GM19240 (cell line): ENCODE results near the gene CCDC120.

Experiments
- DNase-seq: peaks from one replicate; pipeline ENCODE4 v3.0.0; 2011; ENCODE audit warnings: low spot score; ENCODE audit not compliant: insufficient read length

CCDC120 gene

GRCh38 chrX:49101629-49101984 lies 42.8 kb downstream of the CCDC120 start:
- no peak for DNase-seq

- no peak for DNase-seq
Observed at GRCh38 chrX:49102190-49102589, 43.4 kb downstream of the CCDC120 start.

- no peak for DNase-seq
Observed at GRCh38 chrX:49103637-49104036, 44.8 kb downstream of the CCDC120 start.

GRCh38 chrX:49106296-49106695 lies 47.5 kb downstream of the CCDC120 start:
- no peak for DNase-seq

GRCh38 chrX:49106930-49107329 lies 48.1 kb downstream of the CCDC120 start:
- DNase-seq, result no peak

GRCh38 chrX:49108641-49109040 lies 49.8 kb downstream of the CCDC120 start:
- no peak for DNase-seq

- no peak for DNase-seq
Observed at GRCh38 chrX:49110417-49110816, 51.6 kb downstream of the CCDC120 start.

GRCh38 chrX:49111791-49112190 lies 53.0 kb downstream of the CCDC120 start:
- DNase-seq, result no peak

GRCh38 chrX:49116076-49116475 lies 57.3 kb downstream of the CCDC120 start:
- DNase-seq, result no peak

- no peak for DNase-seq
Observed at GRCh38 chrX:49116716-49117115, 57.9 kb downstream of the CCDC120 start.

- no peak for DNase-seq
Observed at GRCh38 chrX:49117581-49117980, 58.8 kb downstream of the CCDC120 start.
